ENCODE data around the gene TRUB2. TPM values are rescaled to one million over a fixed set of nuclear protein-coding genes. Genes with fewer than 3 reads are reported as not detected.

Gene TRUB2
- total RNA-seq, 1 donor from 2014 or later = 27.0 TPM

DNA sequence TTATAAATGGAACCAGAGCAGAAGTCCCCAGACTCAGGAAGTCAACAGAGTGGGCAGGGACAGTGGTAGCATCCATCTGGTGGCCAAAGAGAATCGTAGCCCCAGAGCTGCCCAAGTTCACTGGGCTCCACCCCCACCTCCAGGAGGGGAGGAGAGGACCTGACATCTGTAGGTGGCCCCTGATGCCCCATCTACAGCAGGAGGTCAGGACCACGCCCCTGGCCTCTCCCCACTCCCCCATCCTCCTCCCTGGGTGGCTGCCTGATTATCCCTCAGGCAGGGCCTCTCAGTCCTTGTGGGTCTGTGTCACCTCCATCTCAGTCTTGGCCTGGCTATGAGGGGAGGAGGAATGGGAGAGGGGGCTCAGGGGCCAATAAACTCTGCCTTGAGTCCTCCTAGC is 38.6 kb upstream of the TRUB2 start:
- Mint-ChIP-seq H3K4me3 (ENCODE audit: unreplicated experiment) (no peak overlapping the region), H3K27ac (ENCODE audit: unreplicated experiment) (peak overlapping the region; percentile 57), H3K36me3 (ENCODE audit: unreplicated experiment) (peaks cover 6% of the 10 kb centered on the region), H3K9me3 (ENCODE audit: unreplicated experiment) (no peaks in the 10 kb centered on the region), H3K4me1 (ENCODE audit: unreplicated experiment) (peaks cover 27% of the 10 kb centered on the region), H3K27me3 (ENCODE audit: unreplicated experiment) (no peaks in the 10 kb centered on the region)
- TF ChIP-seq, protein P1, sequence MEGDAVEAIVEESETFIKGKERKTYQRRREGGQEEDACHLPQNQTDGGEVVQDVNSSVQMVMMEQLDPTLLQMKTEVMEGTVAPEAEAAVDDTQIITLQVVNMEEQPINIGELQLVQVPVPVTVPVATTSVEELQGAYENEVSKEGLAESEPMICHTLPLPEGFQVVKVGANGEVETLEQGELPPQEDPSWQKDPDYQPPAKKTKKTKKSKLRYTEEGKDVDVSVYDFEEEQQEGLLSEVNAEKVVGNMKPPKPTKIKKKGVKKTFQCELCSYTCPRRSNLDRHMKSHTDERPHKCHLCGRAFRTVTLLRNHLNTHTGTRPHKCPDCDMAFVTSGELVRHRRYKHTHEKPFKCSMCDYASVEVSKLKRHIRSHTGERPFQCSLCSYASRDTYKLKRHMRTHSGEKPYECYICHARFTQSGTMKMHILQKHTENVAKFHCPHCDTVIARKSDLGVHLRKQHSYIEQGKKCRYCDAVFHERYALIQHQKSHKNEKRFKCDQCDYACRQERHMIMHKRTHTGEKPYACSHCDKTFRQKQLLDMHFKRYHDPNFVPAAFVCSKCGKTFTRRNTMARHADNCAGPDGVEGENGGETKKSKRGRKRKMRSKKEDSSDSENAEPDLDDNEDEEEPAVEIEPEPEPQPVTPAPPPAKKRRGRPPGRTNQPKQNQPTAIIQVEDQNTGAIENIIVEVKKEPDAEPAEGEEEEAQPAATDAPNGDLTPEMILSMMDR (IDR thresholded peaks at IDR 0.05) = no peak
- no peak for DNase-seq (ENCODE audit: extremely low spot score, unreplicated experiment)

DNA sequence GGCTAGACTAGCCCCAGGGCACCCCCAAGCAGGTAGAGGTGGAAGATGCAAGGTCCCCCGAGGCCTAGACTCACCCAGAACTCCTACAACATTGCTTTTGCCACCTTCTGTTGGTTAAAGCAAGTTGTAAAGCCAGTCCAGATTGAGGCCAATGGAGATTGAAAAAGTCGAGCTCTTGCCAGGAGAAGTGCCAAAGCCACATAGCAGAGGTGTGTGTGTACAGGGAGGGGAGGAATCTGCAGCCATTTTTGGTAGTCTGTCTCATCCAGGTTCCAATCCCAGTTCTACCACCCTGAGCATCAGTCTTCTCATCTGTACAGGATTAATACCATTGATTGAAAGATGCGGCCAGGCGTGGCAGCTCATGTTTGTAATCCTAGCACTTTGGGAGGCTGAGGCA is 36.6 kb upstream of the TRUB2 start:
- Mint-ChIP-seq H3K4me1 (ENCODE audit: unreplicated experiment) (peaks cover 15% of the 10 kb centered on the region), H3K36me3 (ENCODE audit: unreplicated experiment) (peaks cover 12% of the 10 kb centered on the region), H3K27ac (ENCODE audit: unreplicated experiment) (no peak overlapping the region), H3K9me3 (ENCODE audit: unreplicated experiment) (no peaks in the 10 kb centered on the region), H3K4me3 (ENCODE audit: unreplicated experiment) (no peak overlapping the region), H3K27me3 (ENCODE audit: unreplicated experiment) (no peaks in the 10 kb centered on the region)
- DNase-seq (ENCODE audit: extremely low spot score, unreplicated experiment) = no peak
- TF ChIP-seq, protein P1 (IDR thresholded peaks at IDR 0.05) = no peak

DNA sequence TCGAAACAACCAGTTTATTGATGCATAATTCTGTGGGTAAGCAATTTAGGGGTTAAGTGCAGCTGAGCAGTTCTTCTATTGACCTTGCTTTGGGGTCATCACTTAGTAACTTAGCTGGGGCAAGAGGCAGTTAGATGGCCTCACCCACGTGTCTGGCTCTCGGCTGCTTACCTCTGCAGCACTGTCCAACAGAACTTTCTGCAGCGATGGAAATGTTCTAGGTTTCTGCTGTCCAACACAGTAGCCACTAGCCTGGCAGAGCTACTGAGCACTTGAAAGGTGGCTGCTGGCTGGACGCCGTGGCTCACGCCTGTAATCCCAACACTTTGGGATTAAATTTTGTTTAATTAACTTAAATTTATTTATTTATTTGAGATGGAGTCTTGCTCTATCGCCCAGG is 35.8 kb upstream of the TRUB2 start:
- no peaks in the 10 kb centered on the region for H3K27me3 Mint-ChIP-seq (ENCODE audit: unreplicated experiment)
- no peak for DNase-seq (ENCODE audit: extremely low spot score, unreplicated experiment)
- TF ChIP-seq, protein P1 (IDR thresholded peaks at IDR 0.05) = no peak
- no peaks in the 10 kb centered on the region for H3K9me3 Mint-ChIP-seq (ENCODE audit: unreplicated experiment)
- peaks cover 12% of the 10 kb centered on the region for H3K36me3 Mint-ChIP-seq (ENCODE audit: unreplicated experiment)
- H3K4me1 Mint-ChIP-seq (ENCODE audit: unreplicated experiment) = peaks cover 15% of the 10 kb centered on the region
- no peak overlapping the region for H3K27ac Mint-ChIP-seq (ENCODE audit: unreplicated experiment)
- no peak overlapping the region for H3K4me3 Mint-ChIP-seq (ENCODE audit: unreplicated experiment)

DNA sequence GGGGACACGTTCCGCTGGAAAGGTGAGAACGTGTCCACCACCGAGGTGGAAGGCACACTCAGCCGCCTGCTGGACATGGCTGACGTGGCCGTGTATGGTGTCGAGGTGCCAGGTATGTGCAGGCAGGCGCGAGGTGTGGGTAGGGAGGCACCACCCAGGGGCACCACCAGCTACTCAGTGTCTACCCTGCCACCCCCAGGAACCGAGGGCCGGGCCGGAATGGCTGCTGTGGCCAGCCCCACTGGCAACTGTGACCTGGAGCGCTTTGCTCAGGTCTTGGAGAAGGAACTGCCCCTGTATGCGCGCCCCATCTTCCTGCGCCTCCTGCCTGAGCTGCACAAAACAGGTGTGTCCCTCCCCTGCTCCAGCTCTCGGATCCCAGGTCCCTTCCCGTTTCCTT is 33.2 kb upstream of the TRUB2 start:
- peaks cover 20% of the 10 kb centered on the region for H3K36me3 Mint-ChIP-seq (ENCODE audit: unreplicated experiment)
- H3K9me3 Mint-ChIP-seq (ENCODE audit: unreplicated experiment) = no peaks in the 10 kb centered on the region

DNA sequence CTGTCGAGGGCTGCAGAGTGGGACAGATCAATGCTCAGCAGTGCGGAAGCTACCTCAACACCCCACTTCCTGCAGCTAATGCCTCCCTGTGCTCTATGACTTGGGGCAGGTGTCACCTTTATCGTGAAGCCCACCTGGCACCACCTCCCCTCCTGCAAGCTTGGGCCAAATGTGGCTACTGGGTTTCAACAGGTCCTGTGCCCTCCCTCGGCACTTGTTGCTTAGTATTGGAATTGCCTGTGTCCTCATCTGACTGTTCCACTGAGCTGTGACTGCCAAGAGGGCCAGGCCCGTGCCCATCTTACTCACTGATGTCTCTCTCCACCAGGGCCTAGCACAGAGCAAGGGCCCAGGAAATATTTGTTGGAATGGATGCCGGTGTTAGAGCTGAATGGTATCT is 27.5 kb upstream of the TRUB2 start:
- TF ChIP-seq, protein P1 (IDR thresholded peaks at IDR 0.05) = no peak
- no peak for DNase-seq (ENCODE audit: extremely low spot score, unreplicated experiment)
- no peaks in the 10 kb centered on the region for H3K9me3 Mint-ChIP-seq (ENCODE audit: unreplicated experiment)
- H3K27ac Mint-ChIP-seq (ENCODE audit: unreplicated experiment) = no peak overlapping the region
- no peaks in the 10 kb centered on the region for H3K4me1 Mint-ChIP-seq (ENCODE audit: unreplicated experiment)
- H3K4me3 Mint-ChIP-seq (ENCODE audit: unreplicated experiment) = no peak overlapping the region
- H3K36me3 Mint-ChIP-seq (ENCODE audit: unreplicated experiment) = peaks cover 22% of the 10 kb centered on the region
- no peaks in the 10 kb centered on the region for H3K27me3 Mint-ChIP-seq (ENCODE audit: unreplicated experiment)

More for the DNA sequence above, 33.2 kb upstream of the TRUB2 start:
- TF ChIP-seq, protein P1 (IDR thresholded peaks at IDR 0.05) = no peak
- Mint-ChIP-seq H3K4me1 (ENCODE audit: unreplicated experiment) (no peaks in the 10 kb centered on the region), H3K27ac (ENCODE audit: unreplicated experiment) (no peak overlapping the region), H3K27me3 (ENCODE audit: unreplicated experiment) (no peaks in the 10 kb centered on the region), H3K4me3 (ENCODE audit: unreplicated experiment) (no peak overlapping the region)
- DNase-seq (ENCODE audit: extremely low spot score, unreplicated experiment) = no peak

All from osteocyte (in vitro differentiated cells).